ENCODE results near the gene TENM4.

DNA sequence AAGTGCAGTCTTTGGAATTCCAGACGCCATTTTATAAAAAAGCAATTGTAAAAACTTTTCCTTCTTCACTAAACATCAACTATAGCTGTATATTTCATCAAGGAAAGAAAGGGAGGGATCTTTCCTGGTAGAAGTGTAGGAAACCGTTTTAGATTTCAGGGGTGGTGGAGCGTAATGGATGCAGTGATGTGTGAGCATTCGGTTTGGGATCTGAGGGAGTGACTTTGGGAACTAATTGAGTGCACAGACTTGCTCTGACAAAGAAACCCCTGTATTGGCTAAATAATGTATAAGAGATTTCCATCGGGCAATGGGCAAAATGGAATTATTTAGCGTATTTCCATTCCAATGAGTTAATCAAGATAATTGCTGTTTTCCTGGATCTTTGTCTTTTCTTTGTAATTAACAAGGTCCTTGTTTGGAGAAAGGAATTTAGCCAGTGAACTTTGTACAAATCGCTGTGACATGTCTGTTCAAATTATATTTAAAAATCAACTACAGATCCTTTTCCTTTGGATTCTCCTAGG is 741.2 kb downstream of the TENM4 start:
- TF ChIP-seq SIN3A (IDR thresholded peaks at IDR 0.05; ENCODE audit: borderline replicate concordance, insufficient read depth, low read length) (no peak), TAF1 (IDR thresholded peaks at IDR 0.05; ENCODE audit: borderline replicate concordance, insufficient read depth, low read length) (no peak), POLR2AphosphoS5 (IDR thresholded peaks at IDR 0.05; ENCODE audit: low read depth, low read length) (no peak)
